Peyer's patch (tissue), 4 donors: ENCODE measurements around the gene ARPC5. TPM values are rescaled to one million over a fixed set of nuclear protein-coding genes. Genes with fewer than 3 reads are reported as not detected.

Experiments used
- DNase-seq, 3 donors: peaks; one replicate each; pipeline ENCODE4 v3.0.0-alpha.2; 2017 to 2019
- H3K27ac ChIP-seq, 4 donors: fragments of 200-600 bp; sonication (generic); one replicate each; pipeline ENCODE4 v1.5.1; 2016 to 2019
- H3K27me3 ChIP-seq, 2 donors: fragments of 200-600 bp; sonication (generic); one replicate each; pipeline ENCODE4 v1.5.1; 2019
- H3K36me3 ChIP-seq, 3 donors: fragments of 200-600 bp; sonication (generic); one replicate each; pipeline ENCODE4 v1.5.1; 2016 to 2019
- H3K4me1 ChIP-seq, 4 donors: fragments of 200-600 bp; sonication (generic); one replicate each; pipeline ENCODE4 v1.5.1; 2016 to 2019
- H3K4me3 ChIP-seq, 4 donors: fragments of 200-600 bp; sonication (generic); 1 replicate in 3 of 4; 2 replicates in 1 of 4; pipeline ENCODE4 v1.5.1; 2016 to 2019; ENCODE audit warnings: mild to moderate bottlenecking in 1 of 4
- H3K9me3 ChIP-seq, 4 donors: fragments of 200-600 bp; sonication (generic); one replicate each; pipeline ENCODE4 v1.5.1; 2016 to 2019; ENCODE audit warnings: mild to moderate bottlenecking in 1 of 4
- POLR2A ChIP-seq, 2 donors: fragments of 450-650 bp; IDR thresholded peaks; one replicate each; pipeline ENCODE4 v1.5.1; 2017; ENCODE audit warnings: antibody characterized with exemption in 2 of 2, mild to moderate bottlenecking in 2 of 2, moderate library complexity in 2 of 2
- total RNA-seq, 4 donors: library from RNA; depleted of rRNA; stranded (reverse); fragments of >200 nt; gene quantifications; one replicate each; pipeline ENCODE4 v1.1.0, GENCODE V29; 2016
- TF ChIP-seq, protein P1 (sequence below), 6 experiments: fragments of 450-650 bp in 4 of 6; fragments of 200-600 bp in 2 of 6; sonication (generic) in 1 of 6; IDR thresholded peaks; one replicate each; pipeline ENCODE4 v1.5.1; 2017 to 2019; ENCODE audit warnings: antibody characterized with exemption in 6 of 6, mild to moderate bottlenecking in 3 of 6, moderate library complexity in 1 of 6

The ARPC5 gene
- total RNA-seq, 4 donors from 2014 or later: 57.9 to 86.7 (median 67.9) TPM

DNA sequence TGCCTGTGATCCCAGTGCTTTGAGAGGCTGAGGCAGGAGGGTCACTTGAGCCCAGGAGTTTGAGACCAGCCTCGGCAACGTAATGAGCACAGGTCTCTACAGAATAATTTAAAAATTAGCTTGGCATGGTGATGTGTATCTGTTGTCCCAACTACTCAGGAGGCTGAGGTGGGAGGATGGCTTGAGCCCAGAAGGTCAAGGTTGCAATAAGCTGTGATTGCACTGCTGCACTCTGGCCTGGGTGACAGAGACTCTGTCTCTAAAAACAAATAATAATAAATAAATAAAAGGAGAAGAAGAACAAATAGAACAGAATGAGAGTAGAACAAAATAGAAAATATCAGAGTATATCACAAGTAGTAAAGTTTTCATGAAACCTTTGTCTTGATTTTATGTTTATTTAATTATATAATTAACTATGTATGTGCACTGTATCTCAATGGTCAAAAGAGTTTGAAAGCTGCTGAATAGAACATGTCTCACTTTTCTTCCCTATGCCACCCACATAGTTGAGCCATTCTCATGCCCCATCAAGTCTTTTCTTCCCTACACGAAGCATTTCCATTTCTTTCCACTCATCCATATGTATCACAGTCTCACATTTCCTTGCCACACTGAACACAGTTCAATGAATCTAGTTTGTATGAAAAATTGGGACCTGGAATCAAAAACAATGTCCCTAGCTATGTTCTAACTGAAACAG lies 40.5 kb upstream of the ARPC5 start:
- H3K27ac ChIP-seq: no peak overlapping the region
- no peaks in the 10 kb centered on the region for H3K9me3 ChIP-seq
- H3K4me1 ChIP-seq: no peaks in the 10 kb centered on the region
- H3K36me3 ChIP-seq: no peaks in the 10 kb centered on the region
- no peak for TF ChIP-seq POLR2A (IDR thresholded peaks at IDR 0.05)
- TF ChIP-seq, protein P1, sequence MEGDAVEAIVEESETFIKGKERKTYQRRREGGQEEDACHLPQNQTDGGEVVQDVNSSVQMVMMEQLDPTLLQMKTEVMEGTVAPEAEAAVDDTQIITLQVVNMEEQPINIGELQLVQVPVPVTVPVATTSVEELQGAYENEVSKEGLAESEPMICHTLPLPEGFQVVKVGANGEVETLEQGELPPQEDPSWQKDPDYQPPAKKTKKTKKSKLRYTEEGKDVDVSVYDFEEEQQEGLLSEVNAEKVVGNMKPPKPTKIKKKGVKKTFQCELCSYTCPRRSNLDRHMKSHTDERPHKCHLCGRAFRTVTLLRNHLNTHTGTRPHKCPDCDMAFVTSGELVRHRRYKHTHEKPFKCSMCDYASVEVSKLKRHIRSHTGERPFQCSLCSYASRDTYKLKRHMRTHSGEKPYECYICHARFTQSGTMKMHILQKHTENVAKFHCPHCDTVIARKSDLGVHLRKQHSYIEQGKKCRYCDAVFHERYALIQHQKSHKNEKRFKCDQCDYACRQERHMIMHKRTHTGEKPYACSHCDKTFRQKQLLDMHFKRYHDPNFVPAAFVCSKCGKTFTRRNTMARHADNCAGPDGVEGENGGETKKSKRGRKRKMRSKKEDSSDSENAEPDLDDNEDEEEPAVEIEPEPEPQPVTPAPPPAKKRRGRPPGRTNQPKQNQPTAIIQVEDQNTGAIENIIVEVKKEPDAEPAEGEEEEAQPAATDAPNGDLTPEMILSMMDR (IDR thresholded peaks at IDR 0.05): no peak
- no peak overlapping the region for H3K4me3 ChIP-seq
- no peak for DNase-seq
- H3K27me3 ChIP-seq: no peaks in the 10 kb centered on the region

DNA sequence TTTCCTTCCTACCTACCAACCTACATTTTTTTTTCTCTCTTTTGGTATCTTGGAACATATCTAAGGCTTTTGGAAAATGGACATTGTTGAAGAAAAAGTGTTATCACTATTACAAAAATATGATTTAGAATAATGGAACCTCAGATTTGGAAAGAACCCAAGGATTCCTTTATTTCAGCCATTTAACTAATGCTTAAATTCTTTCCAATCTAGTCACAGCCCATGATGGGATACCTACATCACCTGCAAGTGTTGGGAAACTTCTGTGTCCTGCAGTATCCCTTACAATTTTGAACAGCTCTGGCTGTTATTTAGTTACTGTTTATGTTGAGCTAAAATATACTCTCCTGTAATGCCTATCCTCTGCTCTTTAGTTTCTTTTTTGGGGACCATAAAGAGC lies 39.8 kb upstream of the ARPC5 start:
- no peak for TF ChIP-seq POLR2A (IDR thresholded peaks at IDR 0.05)
- TF ChIP-seq, protein P1 (IDR thresholded peaks at IDR 0.05): no peak
- Histone ChIP-seq H3K9me3 (no peaks in the 10 kb centered on the region), H3K27me3 (no peaks in the 10 kb centered on the region), H3K27ac (no peak overlapping the region), H3K4me3 (no peak overlapping the region), H3K36me3 (no peaks in the 10 kb centered on the region), H3K4me1 (no peaks in the 10 kb centered on the region)
- no peak for DNase-seq

DNA sequence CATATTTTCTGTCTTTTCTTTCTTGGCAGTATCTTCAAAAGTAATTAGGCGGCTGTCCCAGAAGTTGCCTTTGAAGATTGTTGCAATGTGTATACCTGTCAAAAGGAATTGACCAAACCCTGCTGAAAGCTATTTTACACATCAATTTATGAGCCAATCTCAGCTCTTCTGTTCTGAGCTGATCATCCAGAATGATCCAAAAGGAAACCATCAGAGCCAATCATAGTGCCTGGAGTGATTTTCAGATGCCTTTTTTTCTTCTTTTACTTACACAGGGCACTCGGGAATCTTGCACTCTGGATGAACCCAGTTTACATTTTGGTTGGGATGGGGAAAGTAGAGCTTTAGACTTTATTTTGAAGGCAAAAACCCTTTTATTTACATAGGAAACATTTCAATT lies 39.3 kb upstream of the ARPC5 start:
- Histone ChIP-seq H3K36me3 (no peaks in the 10 kb centered on the region), H3K27me3 (no peaks in the 10 kb centered on the region), H3K27ac (no peak overlapping the region), H3K4me3 (no peak overlapping the region), H3K9me3 (no peaks in the 10 kb centered on the region), H3K4me1 (no peaks in the 10 kb centered on the region)
- no peak for DNase-seq
- TF ChIP-seq POLR2A (IDR thresholded peaks at IDR 0.05): no peak
- TF ChIP-seq, protein P1 (IDR thresholded peaks at IDR 0.05): no peak

DNA sequence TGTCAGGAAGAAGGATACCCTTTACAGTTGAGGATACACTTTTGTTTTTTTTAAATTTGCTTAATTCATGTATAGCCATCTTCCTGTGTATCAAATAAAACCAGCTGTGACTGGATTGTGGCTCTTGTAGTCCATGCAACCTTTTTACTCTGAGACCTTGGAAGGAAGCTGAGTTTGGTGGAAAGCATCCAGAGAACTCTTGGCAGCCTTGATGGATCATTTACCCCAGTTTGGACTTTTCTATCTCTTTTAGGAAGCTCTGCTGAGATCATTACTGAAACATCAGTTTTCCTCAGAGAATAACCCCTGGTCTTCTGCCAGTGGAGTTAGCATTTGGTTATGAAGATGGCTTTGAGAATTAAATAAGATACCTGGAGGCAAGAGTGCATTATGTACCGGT lies 38.8 kb upstream of the ARPC5 start:
- H3K27ac ChIP-seq: no peak overlapping the region
- H3K27me3 ChIP-seq: no peaks in the 10 kb centered on the region
- no peaks in the 10 kb centered on the region for H3K9me3 ChIP-seq
- H3K4me3 ChIP-seq: no peak overlapping the region
- DNase-seq: no peak
- H3K4me1 ChIP-seq: no peaks in the 10 kb centered on the region
- no peaks in the 10 kb centered on the region for H3K36me3 ChIP-seq
- TF ChIP-seq, protein P1 (IDR thresholded peaks at IDR 0.05): no peak
- no peak for TF ChIP-seq POLR2A (IDR thresholded peaks at IDR 0.05)

DNA sequence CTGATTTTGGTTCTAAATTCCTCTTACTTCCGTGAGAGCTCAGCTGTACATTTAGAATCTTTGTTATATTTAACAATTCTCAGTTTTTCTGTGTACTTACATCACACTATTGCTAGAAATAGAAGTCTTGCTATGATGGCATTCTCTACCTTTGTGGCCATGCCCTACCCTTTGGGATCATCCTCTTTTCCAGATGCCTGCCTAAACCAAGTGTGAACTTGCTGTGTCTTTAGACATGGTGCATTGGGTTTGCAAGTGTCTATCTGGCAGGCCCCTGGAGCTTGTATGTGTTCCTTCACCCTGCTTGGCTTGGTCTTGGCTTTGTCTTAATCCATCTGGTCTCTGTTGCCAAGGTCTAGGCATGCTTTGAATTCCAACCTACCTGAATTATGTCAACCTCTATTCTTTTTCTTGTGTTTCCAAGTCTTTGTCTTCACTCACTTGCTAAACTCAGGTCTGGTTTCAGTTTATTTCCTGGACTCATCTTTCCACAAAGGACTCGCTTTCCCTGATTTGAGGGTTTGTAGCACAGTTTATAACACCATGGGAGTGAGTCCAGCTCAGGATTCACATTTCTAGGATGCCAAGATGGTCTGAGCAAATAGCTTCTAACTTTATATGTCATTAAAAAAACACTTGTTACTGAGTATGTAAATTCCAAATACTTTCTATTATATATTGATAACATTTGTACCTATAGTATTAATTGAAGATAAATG lies 38.2 kb upstream of the ARPC5 start:
- Histone ChIP-seq H3K36me3 (no peaks in the 10 kb centered on the region), H3K4me3 (no peak overlapping the region), H3K27me3 (no peaks in the 10 kb centered on the region), H3K9me3 (no peaks in the 10 kb centered on the region), H3K4me1 (no peaks in the 10 kb centered on the region), H3K27ac (no peak overlapping the region)
- DNase-seq: no peak
- no peak for TF ChIP-seq POLR2A (IDR thresholded peaks at IDR 0.05)
- TF ChIP-seq, protein P1 (IDR thresholded peaks at IDR 0.05): no peak
